ENCODE results near the gene LYPD6. TPM values are rescaled to one million over a fixed set of nuclear protein-coding genes. Genes with fewer than 3 reads are reported as not detected.

The LYPD6 gene
- total RNA-seq, 1 donor from 2014 or later: 2.1 TPM

- no peak overlapping the region for H3K27ac Mint-ChIP-seq (ENCODE audit: unreplicated experiment)
- H3K27me3 Mint-ChIP-seq (ENCODE audit: unreplicated experiment): no peaks in the 10 kb centered on the region
- H3K9me3 Mint-ChIP-seq (ENCODE audit: unreplicated experiment): no peaks in the 10 kb centered on the region
- H3K36me3 Mint-ChIP-seq (ENCODE audit: unreplicated experiment): peaks cover 1% of the 10 kb centered on the region
- DNase-seq (ENCODE audit: extremely low spot score, unreplicated experiment): no peak
- H3K4me3 Mint-ChIP-seq (ENCODE audit: unreplicated experiment): no peak overlapping the region
- H3K4me1 Mint-ChIP-seq (ENCODE audit: unreplicated experiment): peaks cover 16% of the 10 kb centered on the region
- TF ChIP-seq CTCF (IDR thresholded peaks at IDR 0.05): no peak
Measured at GRCh38 chr2:149383340-149383739, 53.0 kb downstream of the LYPD6 start.

GRCh38 chr2:149385350-149385749 is 55.0 kb downstream of the LYPD6 start:
- no peaks in the 10 kb centered on the region for H3K9me3 Mint-ChIP-seq (ENCODE audit: unreplicated experiment)
- TF ChIP-seq CTCF (IDR thresholded peaks at IDR 0.05): no peak
- no peaks in the 10 kb centered on the region for H3K27me3 Mint-ChIP-seq (ENCODE audit: unreplicated experiment)

GRCh38 chr2:149387411-149387810 is 57.0 kb downstream of the LYPD6 start:
- no peak for DNase-seq (ENCODE audit: extremely low spot score, unreplicated experiment)
- Mint-ChIP-seq H3K9me3 (ENCODE audit: unreplicated experiment) (no peaks in the 10 kb centered on the region), H3K36me3 (ENCODE audit: unreplicated experiment) (no peaks in the 10 kb centered on the region), H3K27ac (ENCODE audit: unreplicated experiment) (no peak overlapping the region), H3K27me3 (ENCODE audit: unreplicated experiment) (no peaks in the 10 kb centered on the region), H3K4me1 (ENCODE audit: unreplicated experiment) (peaks cover 22% of the 10 kb centered on the region), H3K4me3 (ENCODE audit: unreplicated experiment) (no peak overlapping the region)
- TF ChIP-seq CTCF (IDR thresholded peaks at IDR 0.05): no peak

More at GRCh38 chr2:149385350-149385749, 55.0 kb downstream of the LYPD6 start:
- Mint-ChIP-seq H3K4me1 (ENCODE audit: unreplicated experiment) (peaks cover 22% of the 10 kb centered on the region), H3K4me3 (ENCODE audit: unreplicated experiment) (no peak overlapping the region), H3K27ac (ENCODE audit: unreplicated experiment) (no peak overlapping the region), H3K36me3 (ENCODE audit: unreplicated experiment) (no peaks in the 10 kb centered on the region)
- DNase-seq (ENCODE audit: extremely low spot score, unreplicated experiment): no peak

- no peak overlapping the region for H3K4me3 Mint-ChIP-seq (ENCODE audit: unreplicated experiment)
- peak; percentile 23 for TF ChIP-seq CTCF (IDR thresholded peaks at IDR 0.05)
- no peak for DNase-seq (ENCODE audit: extremely low spot score, unreplicated experiment)
- no peaks in the 10 kb centered on the region for H3K27me3 Mint-ChIP-seq (ENCODE audit: unreplicated experiment)
- H3K9me3 Mint-ChIP-seq (ENCODE audit: unreplicated experiment): no peaks in the 10 kb centered on the region
- peaks cover 19% of the 10 kb centered on the region for H3K4me1 Mint-ChIP-seq (ENCODE audit: unreplicated experiment)
- no peaks in the 10 kb centered on the region for H3K36me3 Mint-ChIP-seq (ENCODE audit: unreplicated experiment)
- H3K27ac Mint-ChIP-seq (ENCODE audit: unreplicated experiment): no peak overlapping the region
Measured at GRCh38 chr2:149388120-149388816, 57.9 kb downstream of the LYPD6 start.

GRCh38 chr2:149389506-149390167 is 59.2 kb downstream of the LYPD6 start:
- no peak for DNase-seq (ENCODE audit: extremely low spot score, unreplicated experiment)

More at GRCh38 chr2:149389506-149390167, 59.2 kb downstream of the LYPD6 start:
- peaks cover 12% of the 10 kb centered on the region for H3K4me1 Mint-ChIP-seq (ENCODE audit: unreplicated experiment)
- H3K27ac Mint-ChIP-seq (ENCODE audit: unreplicated experiment): no peak overlapping the region
- H3K4me3 Mint-ChIP-seq (ENCODE audit: unreplicated experiment): no peak overlapping the region
- no peaks in the 10 kb centered on the region for H3K9me3 Mint-ChIP-seq (ENCODE audit: unreplicated experiment)
- no peak for TF ChIP-seq CTCF (IDR thresholded peaks at IDR 0.05)
- H3K36me3 Mint-ChIP-seq (ENCODE audit: unreplicated experiment): no peaks in the 10 kb centered on the region
- no peaks in the 10 kb centered on the region for H3K27me3 Mint-ChIP-seq (ENCODE audit: unreplicated experiment)

Measured in osteocyte (in vitro differentiated cells).